Activated T-cell treated with anti-CD3 and anti-CD28 coated beads for 48 hours (primary cell): ENCODE results near the gene RGS9.
A peak's percentile ranks its signal among the peaks of the same experiment; 100 is the strongest.
"Not testable (repeated sequence)": the region's sequence is repeated elsewhere in the genome, so short reads cannot be mapped to it uniquely, and the experiment has no call there.

Source experiments
- DNase-seq: peaks from one replicate; pipeline ENCODE4 v3.0.0-alpha.2; 2020; ENCODE audit warnings: low read depth

RGS9 gene

GRCh38 chr17:65115839-65116238 is 21.3 kb upstream of the RGS9 start:
- DNase-seq: no peak

DNA sequence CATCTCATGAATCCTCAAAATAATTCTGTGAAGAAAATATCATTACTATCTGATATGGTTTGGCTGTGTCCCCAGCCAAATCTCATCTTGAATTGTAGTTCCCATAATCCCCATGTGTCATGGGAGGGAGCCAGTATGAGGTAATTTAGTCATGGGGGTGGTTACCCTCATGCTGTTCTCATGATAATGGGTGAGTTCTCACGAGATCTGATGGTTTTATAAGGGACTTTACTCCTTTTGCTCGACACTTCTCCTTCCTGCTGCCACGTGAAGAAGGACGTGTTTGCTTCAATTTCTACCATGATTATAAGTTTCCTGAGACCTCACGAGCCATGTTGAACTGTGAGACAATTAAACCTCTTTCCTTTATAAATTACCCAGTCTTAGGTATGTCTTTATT is 20.7 kb upstream of the RGS9 start:
- DNase-seq: not testable (repeated sequence)

GRCh38 chr17:65117384-65118035 is 19.7 kb upstream of the RGS9 start:
- no peak for DNase-seq

DNA sequence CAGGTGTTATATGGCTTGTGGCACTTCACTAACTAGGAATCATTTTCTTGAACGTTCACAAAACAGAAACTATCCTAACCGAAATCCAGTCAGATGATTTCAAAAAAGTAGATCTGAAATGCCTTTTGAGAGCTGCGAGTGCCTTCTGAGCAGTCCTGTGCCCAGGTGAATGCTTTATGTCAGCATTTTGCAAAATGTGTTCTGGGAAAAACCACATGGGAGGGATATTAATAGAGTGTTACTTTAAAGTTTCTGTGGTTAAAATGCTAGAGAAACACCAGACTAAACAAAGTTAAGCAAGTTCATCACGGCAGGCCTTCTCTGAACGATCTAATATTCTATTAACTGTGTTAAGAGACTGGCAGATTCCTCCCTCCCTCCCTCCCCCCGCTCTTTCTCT is 15.8 kb upstream of the RGS9 start:
- DNase-seq: no peak

DNA sequence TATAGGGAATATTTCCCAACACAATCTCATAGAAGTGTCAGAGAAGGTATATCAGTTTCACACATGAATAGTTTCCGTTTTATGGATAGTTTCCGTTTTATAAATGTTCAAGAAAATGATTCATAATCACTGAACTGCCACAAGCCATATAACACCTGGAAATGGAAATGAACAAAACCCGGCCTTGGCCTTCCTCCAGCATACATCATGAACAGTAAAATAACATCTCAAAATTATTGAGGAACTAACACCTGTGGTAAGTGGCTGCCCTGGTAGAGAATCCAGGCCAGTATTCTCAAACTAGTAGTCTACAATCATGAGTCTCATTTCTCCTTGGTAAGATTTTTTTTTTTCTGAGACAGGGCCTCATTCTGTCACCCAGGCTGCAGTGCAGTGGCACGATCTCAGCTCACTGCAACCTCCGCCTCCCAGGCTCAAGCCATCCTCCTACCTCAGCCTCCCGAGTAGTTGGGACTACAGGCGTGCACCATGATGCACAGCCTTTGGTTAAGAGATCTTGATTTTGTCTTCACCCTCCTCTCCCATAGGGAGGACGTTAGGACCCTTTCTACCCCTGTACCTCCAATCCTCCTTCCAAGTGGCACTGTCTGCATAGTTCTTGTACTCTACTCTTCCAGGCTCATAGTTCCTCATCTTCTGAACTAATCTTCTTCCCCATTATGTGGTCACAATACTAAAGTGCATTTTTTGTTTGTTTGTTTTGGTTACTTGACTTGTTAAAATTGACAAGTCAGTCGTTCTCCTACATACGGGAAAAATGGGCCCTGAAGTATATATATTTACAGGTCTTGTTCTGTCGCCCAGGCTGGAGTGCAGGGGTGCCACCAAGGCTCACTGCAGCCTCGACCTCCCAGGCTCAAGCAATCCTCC is 15.0 kb upstream of the RGS9 start:
- peak; percentile 46 for DNase-seq

GRCh38 chr17:65122836-65123756 is 14.1 kb upstream of the RGS9 start:
- peak; percentile 72 for DNase-seq

DNA sequence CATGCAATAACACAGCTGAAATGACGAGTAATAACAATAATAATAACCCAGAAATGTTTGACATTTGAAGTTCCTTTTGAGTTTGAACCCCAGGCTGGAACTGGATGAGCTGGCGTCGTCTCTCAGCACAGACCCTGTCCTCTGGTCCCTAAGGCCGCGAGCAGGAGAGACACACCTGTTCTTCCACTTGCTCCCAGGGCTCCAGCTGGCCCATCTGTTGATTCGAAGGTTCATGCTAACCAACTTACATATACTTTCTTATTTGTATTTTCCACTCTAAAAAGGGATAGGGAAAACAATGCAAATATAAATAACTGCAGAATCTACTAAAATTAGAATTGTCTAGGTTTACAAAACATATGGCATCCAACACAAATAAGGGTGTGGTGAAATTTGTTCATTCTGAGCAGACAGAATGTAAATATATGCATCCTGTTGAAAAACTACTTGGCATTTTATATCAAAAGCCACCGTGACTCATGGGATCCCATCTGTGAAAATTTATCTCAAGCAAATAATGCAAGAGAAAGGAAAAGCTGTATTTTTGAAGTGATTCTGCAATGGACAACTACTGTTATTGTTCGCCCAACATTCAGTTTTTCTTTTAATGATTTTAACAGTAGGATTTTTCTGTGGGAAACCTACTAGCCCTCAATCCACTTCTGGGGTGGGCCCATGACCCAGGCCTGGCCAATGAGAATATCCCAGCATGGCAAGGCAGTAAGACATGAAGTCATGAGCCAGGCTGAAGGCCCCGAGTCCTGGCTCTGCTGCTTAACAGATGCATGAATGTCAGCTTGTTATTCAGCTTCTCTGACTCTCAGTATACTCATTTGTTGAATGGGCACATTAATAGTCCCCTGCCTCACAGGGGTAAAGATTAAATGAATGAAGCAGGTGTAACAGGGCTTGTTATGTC is 13.2 kb upstream of the RGS9 start:
- DNase-seq: no peak

GRCh38 chr17:65130832-65131231 is 6.3 kb upstream of the RGS9 start:
- DNase-seq: no peak

DNA sequence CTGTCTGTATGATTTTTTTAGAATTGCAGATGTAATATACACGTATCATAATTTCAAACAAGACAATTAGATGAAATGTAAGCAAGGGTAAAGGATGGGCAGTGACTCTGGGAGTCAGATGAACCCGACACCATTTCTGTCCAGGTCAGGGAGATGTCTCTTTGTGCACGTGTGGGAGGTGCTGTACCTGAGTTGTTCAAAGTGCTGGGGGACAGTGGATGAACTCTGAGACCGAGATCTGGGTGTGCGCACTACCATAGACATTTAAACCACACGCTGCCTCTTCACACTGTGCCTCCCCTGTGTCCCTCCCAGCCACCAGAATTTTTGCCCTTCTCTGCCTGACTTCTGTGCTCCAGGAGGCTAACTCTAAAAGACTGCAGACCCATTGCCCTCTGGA is 5.9 kb upstream of the RGS9 start:
- DNase-seq: no peak

GRCh38 chr17:65131946-65132345 is 5.2 kb upstream of the RGS9 start:
- no peak for DNase-seq

- DNase-seq: no peak
These were observed 3.1 kb upstream of the RGS9 start for GRCh38 chr17:65134035-65134434.

GRCh38 chr17:65139101-65139764 is 2.1 kb downstream of the RGS9 start:
- DNase-seq: no peak

DNA sequence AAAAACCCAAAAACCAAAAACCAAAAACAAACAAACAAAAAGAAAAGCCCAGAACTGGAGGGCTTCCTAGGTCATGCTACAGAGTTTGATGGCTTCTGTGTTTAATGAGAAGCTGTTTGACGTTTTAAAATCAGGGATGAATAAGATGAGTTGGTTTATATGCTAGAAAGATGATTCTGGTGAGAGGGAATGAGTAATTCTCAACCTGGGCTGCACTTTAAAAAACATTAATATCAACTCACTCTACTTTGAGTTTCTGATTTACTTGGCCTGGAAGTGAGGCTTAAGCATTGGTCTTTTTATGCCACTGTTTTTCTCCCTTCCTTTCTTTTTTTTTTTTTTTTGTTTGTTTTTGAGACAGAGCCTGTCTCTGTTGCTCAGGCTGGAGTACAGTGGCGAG is 5.1 kb downstream of the RGS9 start:
- DNase-seq: no peak

DNA sequence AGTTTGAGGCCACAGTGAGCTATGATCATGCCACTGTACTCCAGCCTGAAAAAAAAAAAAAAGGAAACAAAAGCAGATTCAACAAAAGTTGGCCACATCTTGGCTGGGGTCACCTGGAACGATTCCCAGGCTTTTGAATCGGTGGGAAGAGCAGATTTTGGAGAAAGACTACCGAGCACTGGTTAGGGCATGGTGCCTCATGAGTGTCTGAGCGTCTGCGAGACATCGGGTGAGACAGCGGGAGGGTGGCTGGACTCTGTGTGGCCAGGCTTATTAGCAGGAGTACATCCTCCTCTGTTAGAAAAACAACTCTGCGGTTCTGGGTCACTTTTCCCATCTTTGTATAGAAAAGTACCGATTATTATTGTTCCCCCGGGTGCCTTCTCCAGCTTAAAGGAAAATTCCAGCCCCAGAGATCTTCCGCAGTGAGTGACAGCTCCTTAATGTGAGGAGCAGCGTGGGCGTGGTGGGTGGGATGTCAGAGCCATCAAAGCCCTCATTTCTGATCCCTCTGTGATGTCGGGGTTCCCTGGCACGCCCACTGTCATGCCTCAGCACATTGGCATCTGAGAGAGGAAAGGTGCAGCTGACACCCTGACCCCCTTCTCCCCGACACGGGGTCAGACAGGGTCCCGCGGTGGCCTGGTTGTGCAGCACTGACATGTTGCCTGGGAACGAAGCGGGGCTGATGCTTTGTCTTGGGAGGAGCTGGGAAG is 6.9 kb downstream of the RGS9 start:
- DNase-seq: no peak

GRCh38 chr17:65145743-65146142 is 8.6 kb downstream of the RGS9 start:
- DNase-seq: no peak

DNA sequence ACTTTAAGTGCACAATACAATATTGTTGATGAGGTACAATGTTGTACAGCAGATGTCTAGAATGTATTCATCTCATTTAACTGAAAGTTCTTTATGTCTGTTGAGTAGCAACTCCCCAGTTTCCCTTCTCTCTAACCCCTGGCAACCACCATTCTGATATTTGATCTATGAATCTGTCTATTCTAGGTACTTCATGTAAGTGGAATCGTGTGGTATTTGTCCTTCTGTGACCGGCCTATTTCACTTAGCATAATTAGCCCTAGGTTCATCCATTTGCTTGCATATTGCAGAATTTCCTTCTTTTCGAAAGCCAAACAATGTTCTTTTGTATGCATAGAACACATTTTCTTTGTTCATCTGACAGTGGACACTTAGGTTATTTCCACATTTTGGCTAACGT is 10.8 kb downstream of the RGS9 start:
- DNase-seq: no peak

DNA sequence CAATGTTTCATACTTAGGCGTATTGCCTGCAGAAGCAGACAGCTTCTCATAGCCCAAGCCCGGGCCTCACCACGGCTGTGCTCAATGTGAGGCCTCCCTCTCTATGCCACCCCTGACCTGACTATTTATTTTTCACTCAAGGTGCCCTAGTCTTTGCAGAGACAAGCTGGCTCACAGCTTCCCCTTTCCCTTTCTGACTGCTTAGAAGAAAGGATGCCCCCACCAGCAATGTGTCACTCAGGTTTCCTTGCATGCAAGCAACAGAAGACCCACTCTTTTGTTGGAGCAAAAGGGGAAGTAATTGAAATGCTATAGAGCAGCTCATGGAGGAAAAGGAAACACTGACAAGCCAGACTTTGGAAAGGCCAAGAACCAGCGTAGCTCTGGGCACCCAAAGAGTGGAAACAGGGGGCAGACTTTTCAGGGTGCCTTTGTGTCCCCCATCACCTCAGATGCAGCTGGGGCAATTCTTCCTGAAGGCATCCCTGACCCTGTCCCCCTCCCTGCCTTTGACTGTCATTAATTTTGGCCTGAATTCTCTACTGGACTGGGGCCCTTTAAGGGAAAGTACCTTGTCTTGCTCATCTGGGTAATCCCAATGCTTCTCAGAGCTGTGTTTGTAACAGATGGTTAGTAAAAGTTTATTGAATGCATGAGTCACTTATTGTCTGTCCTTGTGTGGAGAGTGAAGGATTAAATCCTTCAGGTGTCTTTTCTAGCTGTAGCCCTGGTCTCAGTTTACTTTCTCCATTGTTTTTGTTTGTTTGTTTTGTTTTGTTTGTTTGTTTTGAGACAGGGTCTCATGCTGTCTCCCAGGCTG is 17.8 kb downstream of the RGS9 start:
- DNase-seq: no peak

- DNase-seq: no peak
These were observed 18.5 kb downstream of the RGS9 start for GRCh38 chr17:65155622-65156021.

- DNase-seq: no peak
These were observed 19.1 kb downstream of the RGS9 start for GRCh38 chr17:65156185-65156834.
